Peyer's patch (tissue), 4 donors: ENCODE data around the gene IDI1. TPM values are rescaled to one million over a fixed set of nuclear protein-coding genes. Genes with fewer than 3 reads are reported as not detected.
"Not testable (repeated sequence)": the region's sequence is repeated elsewhere in the genome, so short reads cannot be mapped to it uniquely, and the experiment has no call there.

Source experiments
- DNase-seq, 3 donors: peaks; one replicate each; pipeline ENCODE4 v3.0.0-alpha.2; 2017 to 2019
- H3K27ac ChIP-seq, 4 donors: fragments of 200-600 bp; sonication (generic); one replicate each; pipeline ENCODE4 v1.5.1; 2016 to 2019
- H3K27me3 ChIP-seq, 2 donors: fragments of 200-600 bp; sonication (generic); one replicate each; pipeline ENCODE4 v1.5.1; 2019
- H3K36me3 ChIP-seq, 3 donors: fragments of 200-600 bp; sonication (generic); one replicate each; pipeline ENCODE4 v1.5.1; 2016 to 2019
- H3K4me1 ChIP-seq, 4 donors: fragments of 200-600 bp; sonication (generic); one replicate each; pipeline ENCODE4 v1.5.1; 2016 to 2019
- H3K4me3 ChIP-seq, 4 donors: fragments of 200-600 bp; sonication (generic); 1 replicate in 3 of 4; 2 replicates in 1 of 4; pipeline ENCODE4 v1.5.1; 2016 to 2019; ENCODE audit warnings: mild to moderate bottlenecking in 1 of 4
- H3K9me3 ChIP-seq, 4 donors: fragments of 200-600 bp; sonication (generic); one replicate each; pipeline ENCODE4 v1.5.1; 2016 to 2019; ENCODE audit warnings: mild to moderate bottlenecking in 1 of 4
- CTCF ChIP-seq, 6 experiments: fragments of 450-650 bp in 4 of 6; fragments of 200-600 bp in 2 of 6; sonication (generic) in 1 of 6; IDR thresholded peaks; one replicate each; pipeline ENCODE4 v1.5.1; 2017 to 2019; ENCODE audit warnings: antibody characterized with exemption in 6 of 6, mild to moderate bottlenecking in 3 of 6, moderate library complexity in 1 of 6
- POLR2A ChIP-seq, 2 donors: fragments of 450-650 bp; IDR thresholded peaks; one replicate each; pipeline ENCODE4 v1.5.1; 2017; ENCODE audit warnings: antibody characterized with exemption in 2 of 2, mild to moderate bottlenecking in 2 of 2, moderate library complexity in 2 of 2
- total RNA-seq, 4 donors: library from RNA; depleted of rRNA; stranded (reverse); fragments of >200 nt; gene quantifications; one replicate each; pipeline ENCODE4 v1.1.0, GENCODE V29; 2016

Gene IDI1
- total RNA-seq, 4 donors from 2014 or later = 52.0 to 71.0 (median 60.5) TPM

GRCh38 chr10:1010703-1011102 is 38.2 kb downstream of the IDI1 start:
- DNase-seq = no peak
- H3K4me3 ChIP-seq = no peak overlapping the region
- H3K4me1 ChIP-seq = no peaks in the 10 kb centered on the region
- TF ChIP-seq POLR2A (IDR thresholded peaks at IDR 0.05) (no peak), CTCF (IDR thresholded peaks at IDR 0.05) (no peak)
- H3K27me3 ChIP-seq = no peaks in the 10 kb centered on the region
- no peak overlapping the region for H3K27ac ChIP-seq
- H3K36me3 ChIP-seq = peaks cover 0 to 98% (median 0%) of the 10 kb centered on the region in 3 donors
- H3K9me3 ChIP-seq = no peaks in the 10 kb centered on the region

- not testable (repeated sequence) for H3K4me1 ChIP-seq, H3K4me3 ChIP-seq, DNase-seq, H3K9me3 ChIP-seq, H3K27me3 ChIP-seq, H3K27ac ChIP-seq
- H3K36me3 ChIP-seq = peaks cover 0 to 100% (median 0%) of the 10 kb centered on the region in 3 donors
These were observed 39.0 kb downstream of the IDI1 start for GRCh38 chr10:1009947-1010346.

- peaks cover 0 to 100% (median 0%) of the 10 kb centered on the region in 3 donors for H3K36me3 ChIP-seq
- no peak for TF ChIP-seq POLR2A (IDR thresholded peaks at IDR 0.05)
- no peak for TF ChIP-seq CTCF (IDR thresholded peaks at IDR 0.05)
- H3K4me1 ChIP-seq = no peaks in the 10 kb centered on the region
- no peak overlapping the region for H3K4me3 ChIP-seq
- H3K27me3 ChIP-seq = no peaks in the 10 kb centered on the region
- no peaks in the 10 kb centered on the region for H3K9me3 ChIP-seq
- H3K27ac ChIP-seq = no peak overlapping the region
- no peak for DNase-seq
These were observed 39.8 kb downstream of the IDI1 start for GRCh38 chr10:1009071-1009494.

GRCh38 chr10:1007583-1007982 is 41.3 kb downstream of the IDI1 start:
- Histone ChIP-seq H3K4me3 (no peak overlapping the region), H3K4me1 (no peaks in the 10 kb centered on the region), H3K9me3 (peaks cover 0 to 3% (median 0%) of the 10 kb centered on the region in 4 donors), H3K36me3 (peaks cover 0 to 100% (median 5%) of the 10 kb centered on the region in 3 donors), H3K27ac (no peak overlapping the region), H3K27me3 (no peaks in the 10 kb centered on the region)
- DNase-seq = no peak
- TF ChIP-seq CTCF (IDR thresholded peaks at IDR 0.05) (no peak), POLR2A (IDR thresholded peaks at IDR 0.05) (no peak)

GRCh38 chr10:1006573-1006972 is 42.3 kb downstream of the IDI1 start:
- no peak overlapping the region for H3K4me3 ChIP-seq
- H3K4me1 ChIP-seq = no peaks in the 10 kb centered on the region
- TF ChIP-seq CTCF (IDR thresholded peaks at IDR 0.05) (no peak), POLR2A (IDR thresholded peaks at IDR 0.05) (no peak)
- no peak overlapping the region for H3K27ac ChIP-seq
- no peaks in the 10 kb centered on the region for H3K27me3 ChIP-seq
- peaks cover 0 to 9% (median 0%) of the 10 kb centered on the region in 4 donors for H3K9me3 ChIP-seq
- peaks cover 0 to 100% (median 5%) of the 10 kb centered on the region in 3 donors for H3K36me3 ChIP-seq
- DNase-seq = no peak

GRCh38 chr10:1003884-1004670 is 44.8 kb downstream of the IDI1 start:
- no peak overlapping the region for H3K27ac ChIP-seq
- no peaks in the 10 kb centered on the region for H3K4me1 ChIP-seq
- peaks cover 0 to 9% (median 0%) of the 10 kb centered on the region in 4 donors for H3K9me3 ChIP-seq
- no peak for DNase-seq
- H3K4me3 ChIP-seq = no peak overlapping the region
- TF ChIP-seq CTCF (IDR thresholded peaks at IDR 0.05) (no peak), POLR2A (IDR thresholded peaks at IDR 0.05) (no peak)
- no peaks in the 10 kb centered on the region for H3K27me3 ChIP-seq
- peaks cover 0 to 98% (median 5%) of the 10 kb centered on the region in 3 donors for H3K36me3 ChIP-seq
